HG03039 (cell line): Measurements from ENCODE around the gene ORMDL2.
"Not testable (repeated sequence)": the region's sequence is repeated elsewhere in the genome, so short reads cannot be mapped to it uniquely, and the experiment has no call there.

Source experiments
- ATAC-seq: cut with Tn5 transposase; IDR thresholded peaks from one replicate; pipeline ENCODE4 v1.9.1; 2021; ENCODE audit warnings: mild to moderate bottlenecking, moderate library complexity; ENCODE audit not compliant: unreplicated experiment

ORMDL2 gene

GRCh38 chr12:55850401-55850800 is 32.6 kb downstream of the ORMDL2 start:
- ATAC-seq = no peak

GRCh38 chr12:55850893-55851292 is 33.1 kb downstream of the ORMDL2 start:
- ATAC-seq = no peak

- ATAC-seq = no peak
These were observed 34.9 kb downstream of the ORMDL2 start for GRCh38 chr12:55852740-55853139.

- no peak for ATAC-seq
These were observed 43.6 kb downstream of the ORMDL2 start for GRCh38 chr12:55861396-55861795.

- no peak for ATAC-seq
These were observed 44.0 kb downstream of the ORMDL2 start for GRCh38 chr12:55861871-55862270.

- no peak for ATAC-seq
These were observed 44.4 kb downstream of the ORMDL2 start for GRCh38 chr12:55862286-55862685.

- ATAC-seq = not testable (repeated sequence)
These were observed 45.1 kb downstream of the ORMDL2 start for GRCh38 chr12:55862931-55863330.

- no peak for ATAC-seq
These were observed 47.5 kb downstream of the ORMDL2 start for GRCh38 chr12:55865327-55865726.

- not testable (repeated sequence) for ATAC-seq
These were observed 48.7 kb downstream of the ORMDL2 start for GRCh38 chr12:55866454-55867004.
